AG08396 (cell line): ENCODE results near the gene CACNA1G.

Source experiments
- DNase-seq: peaks from one replicate; pipeline ENCODE4 v3.0.0; 2012; ENCODE audit warnings: low spot score, mixed read lengths

The CACNA1G gene

DNA sequence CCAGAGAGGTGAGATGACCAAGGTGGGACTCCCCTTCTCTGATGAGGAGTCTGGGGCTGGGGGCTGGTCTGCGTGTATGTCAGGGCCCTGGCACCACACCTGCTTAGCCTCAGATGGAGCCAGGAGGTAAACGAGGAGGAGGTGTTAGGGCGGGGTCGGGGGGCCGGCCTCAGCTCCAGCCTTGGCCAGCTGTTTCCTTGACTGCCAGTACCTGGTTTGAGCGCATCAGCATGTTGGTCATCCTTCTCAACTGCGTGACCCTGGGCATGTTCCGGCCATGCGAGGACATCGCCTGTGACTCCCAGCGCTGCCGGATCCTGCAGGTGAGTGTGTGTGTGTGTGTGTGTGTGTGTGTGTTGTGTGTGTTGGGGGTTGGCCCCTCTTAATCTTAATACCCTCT is 8.1 kb downstream of the CACNA1G start:
- no peak for DNase-seq

GRCh38 chr17:50569592-50569991 is 9.1 kb downstream of the CACNA1G start:
- DNase-seq: no peak

DNA sequence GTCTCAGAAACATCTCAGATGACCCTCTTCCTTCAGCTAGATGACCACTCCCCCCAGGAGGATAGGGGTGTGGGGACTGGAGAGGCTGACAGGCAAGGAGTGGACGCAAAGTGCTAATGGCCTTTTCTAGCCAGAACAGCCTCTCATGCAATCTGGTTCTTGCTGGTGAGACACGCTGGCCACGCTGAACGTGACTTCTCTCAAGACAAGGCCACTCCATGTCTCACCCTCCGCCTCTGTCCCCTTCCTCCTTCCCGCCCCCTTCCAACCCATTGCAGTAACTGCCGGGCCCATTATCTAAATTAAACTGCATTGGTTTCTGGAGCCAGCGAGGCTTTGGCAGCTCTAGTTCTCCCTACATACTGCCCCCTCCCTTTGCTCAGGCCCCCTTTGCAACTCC is 9.5 kb downstream of the CACNA1G start:
- DNase-seq: no peak

DNA sequence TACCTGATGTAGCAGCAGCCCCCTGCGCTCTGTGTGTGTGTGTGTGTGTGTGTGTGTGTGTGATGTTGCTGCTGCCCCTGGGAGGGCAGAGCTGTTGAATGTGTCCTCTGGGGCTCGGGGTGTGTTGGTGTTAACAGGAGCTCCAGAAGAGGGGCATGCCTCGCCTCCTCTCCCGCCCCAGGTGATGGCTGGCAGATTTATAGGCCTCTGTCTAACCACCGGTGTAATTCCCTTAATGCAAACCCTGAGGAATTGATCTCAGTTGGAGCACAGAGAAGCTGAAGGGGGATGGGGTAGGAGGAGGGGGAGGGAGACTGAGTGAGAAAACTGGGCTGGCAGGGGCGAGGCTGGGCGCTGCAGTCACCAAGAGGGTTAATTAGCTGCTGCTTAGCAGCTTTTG is 10.0 kb downstream of the CACNA1G start:
- DNase-seq: no peak

DNA sequence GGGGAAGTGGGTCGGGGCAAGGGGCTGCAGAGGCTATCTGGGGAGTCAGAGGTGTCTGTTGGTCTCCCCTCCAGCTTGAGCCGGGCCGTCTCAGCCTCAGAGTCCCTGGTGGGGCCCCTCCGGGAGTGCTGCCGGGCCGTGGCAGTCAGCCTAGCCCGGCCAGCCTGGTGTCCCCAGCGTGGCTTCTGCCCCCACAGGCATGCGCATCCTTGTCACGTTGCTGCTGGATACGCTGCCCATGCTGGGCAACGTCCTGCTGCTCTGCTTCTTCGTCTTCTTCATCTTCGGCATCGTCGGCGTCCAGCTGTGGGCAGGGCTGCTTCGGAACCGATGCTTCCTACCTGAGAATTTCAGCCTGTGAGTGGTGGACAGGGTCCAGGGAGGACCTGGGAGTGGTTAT is 11.2 kb downstream of the CACNA1G start:
- DNase-seq: no peak

DNA sequence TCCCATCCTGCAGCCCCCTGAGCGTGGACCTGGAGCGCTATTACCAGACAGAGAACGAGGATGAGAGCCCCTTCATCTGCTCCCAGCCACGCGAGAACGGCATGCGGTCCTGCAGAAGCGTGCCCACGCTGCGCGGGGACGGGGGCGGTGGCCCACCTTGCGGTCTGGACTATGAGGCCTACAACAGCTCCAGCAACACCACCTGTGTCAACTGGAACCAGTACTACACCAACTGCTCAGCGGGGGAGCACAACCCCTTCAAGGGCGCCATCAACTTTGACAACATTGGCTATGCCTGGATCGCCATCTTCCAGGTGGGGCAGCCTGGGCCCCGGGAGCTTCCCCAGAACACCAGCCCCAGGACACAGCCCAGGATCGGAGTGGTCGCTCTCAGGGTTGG is 12.0 kb downstream of the CACNA1G start:
- no peak for DNase-seq

DNA sequence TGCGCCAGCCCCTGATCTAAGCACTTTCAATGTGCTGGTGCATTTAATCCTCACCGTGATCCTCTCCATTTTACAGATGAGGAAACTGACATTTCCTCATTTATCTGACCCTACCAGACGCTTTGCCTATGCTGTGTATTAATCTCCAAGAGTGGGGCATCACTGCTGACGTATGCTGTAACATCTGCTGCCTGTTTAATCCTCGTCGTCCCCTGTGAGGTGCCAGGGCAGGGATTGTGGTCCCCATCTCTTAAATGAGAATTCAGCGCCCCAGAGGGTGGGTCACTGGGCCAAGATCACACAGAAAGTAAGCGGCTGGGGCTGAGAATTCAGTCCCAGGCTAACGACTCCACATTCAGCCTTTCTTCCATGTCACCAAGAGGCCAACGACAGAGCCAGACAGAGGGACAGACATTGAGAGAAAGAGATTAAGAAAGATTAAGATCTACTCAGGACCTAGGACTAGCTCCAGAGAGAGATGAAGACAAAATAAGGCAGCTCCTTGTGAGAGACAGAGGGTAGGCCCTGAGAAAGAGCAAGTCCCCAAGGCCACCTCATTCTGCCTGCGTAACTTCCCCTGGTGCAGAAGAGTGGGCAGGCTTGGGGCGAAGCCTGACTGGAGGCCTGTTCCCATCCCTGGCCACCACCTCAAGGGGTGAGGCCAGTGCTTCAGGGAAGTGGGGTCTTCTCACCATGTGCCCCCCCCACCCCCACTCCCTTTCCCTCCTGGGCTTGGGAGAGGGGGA is 13.5 kb downstream of the CACNA1G start:
- DNase-seq: no peak

GRCh38 chr17:50575581-50576210 is 15.2 kb downstream of the CACNA1G start:
- no peak for DNase-seq

- no peak for DNase-seq
Measured at GRCh38 chr17:50576864-50577263, 16.3 kb downstream of the CACNA1G start.

DNA sequence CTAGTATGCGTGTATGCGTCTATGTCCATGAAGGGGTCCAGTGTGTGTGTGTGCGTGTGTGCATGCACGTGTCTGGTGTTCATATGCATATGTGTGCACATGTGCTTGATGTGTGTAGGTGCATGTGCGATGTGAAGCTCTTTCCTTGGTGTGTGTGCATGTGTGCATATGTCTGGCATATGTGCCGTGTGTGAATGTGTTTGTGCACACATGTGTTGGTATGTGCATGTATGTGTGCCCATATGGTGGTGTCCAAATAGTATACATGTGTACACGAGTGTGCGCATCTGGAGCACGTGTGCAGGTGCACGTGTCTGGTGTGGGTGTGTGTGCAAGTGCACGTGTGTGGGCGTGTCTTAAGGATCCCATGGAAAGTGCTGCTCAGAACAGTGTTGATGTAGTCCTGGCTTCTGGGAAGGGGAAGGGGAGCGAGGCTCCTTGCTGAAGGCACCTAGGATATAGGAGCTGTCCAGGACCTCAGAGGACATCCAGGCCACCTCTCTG is 17.0 kb downstream of the CACNA1G start:
- DNase-seq: no peak

DNA sequence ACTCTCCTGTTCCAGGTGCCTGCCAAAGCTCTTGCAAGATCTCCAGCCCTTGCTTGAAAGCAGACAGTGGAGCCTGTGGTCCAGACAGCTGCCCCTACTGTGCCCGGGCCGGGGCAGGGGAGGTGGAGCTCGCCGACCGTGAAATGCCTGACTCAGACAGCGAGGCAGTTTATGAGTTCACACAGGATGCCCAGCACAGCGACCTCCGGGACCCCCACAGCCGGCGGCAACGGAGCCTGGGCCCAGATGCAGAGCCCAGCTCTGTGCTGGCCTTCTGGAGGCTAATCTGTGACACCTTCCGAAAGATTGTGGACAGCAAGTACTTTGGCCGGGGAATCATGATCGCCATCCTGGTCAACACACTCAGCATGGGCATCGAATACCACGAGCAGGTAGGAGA is 17.7 kb downstream of the CACNA1G start:
- DNase-seq: no peak

DNA sequence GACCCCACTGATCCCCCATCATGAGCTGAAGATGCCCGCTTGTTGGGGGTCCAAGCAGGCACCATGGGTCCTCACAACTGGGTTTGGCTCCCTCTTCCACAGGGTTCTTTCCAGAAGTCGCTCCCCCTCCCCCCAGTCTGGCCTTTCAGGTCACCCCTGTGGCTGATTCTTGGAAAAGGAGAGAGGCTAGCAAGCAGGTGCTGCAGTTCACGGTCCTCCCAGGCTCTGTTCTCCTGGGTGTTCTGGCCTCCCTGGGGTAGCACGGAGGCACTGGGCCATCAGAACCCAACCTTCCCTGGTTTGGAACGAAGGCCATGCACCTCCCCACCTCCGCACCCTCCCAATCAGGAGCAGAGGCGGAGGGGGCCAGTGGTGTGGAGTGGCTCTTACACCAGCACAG is 18.9 kb downstream of the CACNA1G start:
- no peak for DNase-seq

DNA sequence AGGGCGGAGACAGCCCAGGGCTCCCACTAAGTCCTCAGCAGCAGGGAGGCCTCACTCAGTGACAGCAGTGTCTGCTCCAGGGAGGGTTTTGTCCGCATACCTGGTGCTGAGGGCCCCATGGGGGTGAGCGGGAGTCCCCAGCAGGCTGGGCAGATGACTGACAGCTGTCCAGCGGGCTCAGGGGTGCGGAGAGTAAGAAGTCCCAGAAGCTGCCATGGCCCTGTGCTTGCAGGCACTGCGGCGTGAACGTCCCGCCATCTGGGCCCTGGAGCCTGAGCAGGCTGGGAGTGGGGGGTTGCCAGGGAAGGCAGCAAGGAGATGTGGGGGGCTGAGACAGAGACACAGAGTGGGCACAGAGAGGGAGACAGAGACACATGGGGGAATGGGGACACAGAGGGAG is 20.1 kb downstream of the CACNA1G start:
- no peak for DNase-seq

DNA sequence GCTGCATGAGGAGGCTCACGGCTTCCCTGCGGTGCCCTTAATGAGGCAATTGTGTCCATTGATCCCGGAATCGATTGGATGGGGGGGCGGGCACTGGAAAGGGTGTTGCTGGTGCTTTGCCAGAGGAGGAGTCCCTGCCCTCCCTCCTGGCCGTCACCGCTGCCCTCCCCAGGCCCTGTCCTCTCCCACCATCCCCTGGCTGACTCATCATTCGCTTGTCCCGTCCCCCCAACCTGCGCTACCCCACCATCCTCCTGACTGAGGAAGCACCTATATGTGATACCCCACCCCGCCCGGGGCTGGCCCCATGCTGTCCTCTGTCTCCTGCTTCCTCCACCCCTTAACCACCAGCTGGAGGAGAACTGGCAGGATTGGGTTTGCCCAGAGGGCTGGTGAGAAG is 20.8 kb downstream of the CACNA1G start:
- DNase-seq: no peak

- DNase-seq: no peak
Measured at GRCh38 chr17:50582741-50583140, 22.2 kb downstream of the CACNA1G start.

DNA sequence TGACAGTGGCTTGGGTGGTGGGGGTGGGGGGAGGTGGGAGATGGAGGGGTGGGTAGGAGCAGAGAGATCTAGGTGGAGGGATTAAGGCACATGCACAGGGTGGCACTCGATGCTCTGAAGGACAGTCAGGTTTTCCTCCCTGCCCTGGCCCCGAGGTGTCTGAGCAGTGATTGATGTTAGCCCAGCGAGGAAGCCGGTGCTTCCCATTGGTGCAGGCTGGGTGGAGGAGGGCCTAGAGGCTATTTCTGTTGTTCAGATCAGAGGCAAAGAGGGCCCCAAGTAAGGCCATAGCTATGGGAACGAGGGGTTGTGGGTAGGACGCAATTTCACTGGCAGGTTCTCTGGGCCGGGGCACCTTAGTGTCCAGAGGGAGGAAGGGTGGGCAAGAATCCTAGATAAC is 23.1 kb downstream of the CACNA1G start:
- DNase-seq: no peak

- DNase-seq: no peak
Measured at GRCh38 chr17:50584116-50584515, 23.6 kb downstream of the CACNA1G start.

- DNase-seq: no peak
Measured at GRCh38 chr17:50584749-50585148, 24.2 kb downstream of the CACNA1G start.

DNA sequence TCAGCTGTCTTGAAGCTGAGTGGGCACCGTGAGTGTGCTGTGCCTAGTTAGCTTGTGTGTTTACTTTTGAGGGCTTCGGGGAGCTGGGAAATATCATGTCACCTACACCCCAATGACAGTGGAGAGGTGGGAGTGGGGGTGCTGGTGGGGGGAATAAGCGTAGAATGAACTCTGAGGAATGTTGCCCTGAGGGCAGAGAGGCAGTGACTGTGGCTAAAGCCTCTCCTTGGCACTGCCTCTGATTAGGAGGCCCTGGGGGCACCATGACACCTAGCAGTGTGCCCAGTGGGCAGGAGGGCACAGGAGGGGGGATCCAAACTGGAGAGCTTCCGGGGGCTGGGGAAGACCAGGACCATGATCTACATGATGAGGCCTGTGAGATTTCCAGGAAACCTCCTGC is 24.8 kb downstream of the CACNA1G start:
- DNase-seq: no peak

DNA sequence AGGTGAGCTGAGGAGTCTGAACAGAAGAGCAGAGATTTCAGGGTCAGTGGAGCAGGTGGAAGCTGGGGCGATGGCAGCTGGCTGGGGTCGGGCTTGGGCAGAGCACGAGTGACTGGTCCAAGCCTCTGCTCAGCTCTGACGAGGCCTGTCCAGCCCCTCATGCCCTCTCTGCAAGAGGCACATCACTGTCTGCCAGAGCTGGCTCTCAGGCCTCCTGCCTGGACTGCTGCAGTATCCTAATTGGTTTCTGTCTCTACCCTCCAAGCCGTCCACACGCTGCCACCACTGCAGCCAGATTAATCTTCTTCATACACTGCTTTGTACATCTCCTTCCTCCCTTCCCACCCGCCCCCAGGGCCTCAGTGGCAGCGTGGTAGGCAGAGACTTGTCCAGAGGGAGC is 25.4 kb downstream of the CACNA1G start:
- no peak for DNase-seq

GRCh38 chr17:50586421-50587247 is 26.1 kb downstream of the CACNA1G start:
- no peak for DNase-seq

DNA sequence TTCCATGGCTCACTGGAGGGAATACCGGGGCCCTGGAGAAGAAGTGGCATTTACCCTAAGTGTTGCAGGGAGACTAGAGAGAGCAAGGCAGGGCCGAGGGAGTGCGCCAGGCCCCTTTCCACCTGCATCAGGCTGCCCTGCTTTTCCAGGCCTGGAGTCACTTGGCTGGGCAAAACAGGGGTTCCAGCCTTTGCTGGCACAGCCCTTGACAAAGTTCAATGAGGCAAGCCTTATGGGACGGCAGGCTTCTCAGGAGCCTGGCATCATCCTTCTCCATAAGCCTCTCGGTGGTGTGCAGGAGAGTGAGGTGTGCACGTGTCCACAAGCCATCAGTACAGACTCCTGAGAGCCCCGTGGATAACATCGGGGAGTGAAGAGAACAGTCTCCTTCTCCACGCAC is 27.1 kb downstream of the CACNA1G start:
- no peak for DNase-seq
